Measurements from ENCODE around the gene TGFB1I1.
"Not testable (repeated sequence)": the region's sequence is repeated elsewhere in the genome, so short reads cannot be mapped to it uniquely, and the experiment has no call there.

Gene TGFB1I1

GRCh38 chr16:31471875-31472708 is at the start of gene TGFB1I1:
TSS of gene TGFB1I1 (plus strand) at chr16:31472152. CDS start at chr16:31472189, 37 bp downstream.
- in situ Hi-C loops (cut with MboI; ENCODE audit: low sequenced_read_pairs) = no loop called here

GRCh38 chr16:31423241-31423640 is 48.7 kb upstream of the TGFB1I1 start:
- in situ Hi-C loops (cut with MboI; ENCODE audit: low sequenced_read_pairs) = no loop called here

DNA sequence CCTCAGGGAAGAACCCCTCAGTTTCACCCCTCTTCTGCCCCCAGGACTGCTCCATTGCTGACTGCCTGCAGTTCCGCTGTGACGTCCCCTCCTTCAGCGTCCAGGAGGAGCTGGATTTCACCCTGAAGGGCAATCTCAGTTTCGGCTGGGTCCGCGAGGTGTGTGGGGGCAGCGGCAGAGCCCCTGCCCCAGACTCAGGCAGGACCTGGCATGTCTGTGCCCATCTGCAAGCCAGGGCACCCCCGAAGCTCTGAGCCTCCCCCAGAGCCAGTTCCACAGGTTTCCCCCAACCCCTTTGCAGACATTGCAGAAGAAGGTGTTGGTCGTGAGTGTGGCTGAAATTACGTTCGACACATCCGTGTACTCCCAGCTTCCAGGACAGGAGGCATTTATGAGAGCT is 48.2 kb upstream of the TGFB1I1 start:
- in situ Hi-C loops (cut with MboI; ENCODE audit: low sequenced_read_pairs) = no loop called here

DNA sequence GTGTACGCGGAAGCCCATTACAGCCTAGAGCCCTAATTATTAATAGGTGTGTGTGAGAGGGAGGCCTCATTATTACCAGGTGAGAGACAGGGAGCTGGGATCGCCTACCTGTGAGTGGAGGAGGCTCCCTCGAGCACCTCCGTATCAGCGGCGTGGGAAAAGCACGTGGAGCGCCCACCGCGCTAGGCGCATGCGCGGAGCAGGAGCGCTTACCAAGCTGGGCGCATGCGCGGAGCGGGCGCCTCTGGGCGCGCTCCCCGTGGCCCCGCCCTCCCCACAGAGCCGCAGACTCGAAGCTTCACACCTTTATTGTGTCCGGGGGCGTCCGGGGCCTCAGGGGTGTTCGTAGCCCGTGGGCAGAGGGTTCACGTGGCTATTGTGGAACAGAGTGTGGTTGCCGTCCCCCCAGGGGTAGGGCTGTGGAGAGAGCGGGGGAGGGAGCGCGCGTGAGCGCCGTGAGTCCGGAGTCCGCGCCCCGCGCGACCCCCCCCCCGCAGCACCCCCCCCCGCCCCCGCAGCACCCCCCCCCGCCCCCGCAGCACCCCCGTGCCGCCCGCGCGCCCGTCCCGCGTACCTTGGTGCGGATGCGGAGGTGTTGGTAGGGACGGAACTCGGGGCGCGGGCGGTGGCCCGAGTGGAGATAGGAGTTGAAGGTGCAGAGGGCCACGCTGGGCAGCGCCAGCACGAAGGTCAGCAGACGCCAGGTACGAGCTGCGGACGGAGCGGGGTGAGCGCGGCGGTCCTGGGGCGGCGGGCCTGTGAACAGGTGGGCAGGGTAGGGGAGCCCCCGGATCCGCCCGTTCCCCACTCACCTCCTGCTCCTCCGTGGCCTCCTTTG is 44.3 kb upstream of the TGFB1I1 start:
- in situ Hi-C loops (cut with MboI; ENCODE audit: low sequenced_read_pairs) = no loop called here

DNA sequence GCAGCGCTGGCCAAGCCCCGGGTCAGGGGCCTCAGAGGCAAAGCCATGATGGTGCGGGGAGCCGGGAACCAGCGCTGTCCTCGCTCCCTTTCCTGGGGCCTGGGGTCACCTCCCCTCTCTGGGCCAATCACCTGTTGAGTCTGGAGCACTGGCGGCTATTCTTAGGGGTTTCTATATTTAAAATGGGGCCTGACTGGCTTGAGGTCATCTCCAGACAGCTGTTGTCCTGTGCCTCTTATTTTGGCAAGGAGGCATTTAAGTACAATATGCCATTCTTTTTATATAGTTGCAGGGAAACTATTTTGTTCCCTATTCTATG is 43.7 kb upstream of the TGFB1I1 start, which contains the start of gene COX6A2:
TSS of gene COX6A2 (minus strand) at position 82 of the 319 bp plus-strand sequence. CDS start at position 47, 35 bp downstream.
- in situ Hi-C loops (cut with MboI; ENCODE audit: low sequenced_read_pairs) = no loop called here

GRCh38 chr16:31428638-31429247 is 43.2 kb upstream of the TGFB1I1 start:
- in situ Hi-C loops (cut with MboI; ENCODE audit: low sequenced_read_pairs) = no loop called here

DNA sequence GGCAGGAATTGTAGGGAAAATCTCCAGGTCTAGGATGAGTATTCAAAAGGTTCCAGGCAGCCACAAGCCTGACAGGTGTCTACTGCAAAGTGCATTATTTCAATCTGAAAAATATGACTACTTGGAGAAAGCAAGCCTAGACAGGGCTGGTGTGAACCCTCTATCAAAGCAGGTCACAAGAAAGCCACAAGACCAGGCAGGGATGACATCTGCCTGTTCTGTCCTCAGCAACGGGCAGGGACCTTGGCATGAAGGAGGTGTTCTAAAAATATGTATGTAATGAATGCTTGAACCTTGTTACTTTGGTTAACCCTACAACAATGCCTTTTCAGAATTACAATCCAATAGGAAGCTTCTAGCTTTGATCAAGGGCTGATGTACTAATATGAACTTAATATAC is 42.6 kb upstream of the TGFB1I1 start:
- in situ Hi-C loops (cut with MboI; ENCODE audit: low sequenced_read_pairs) = no loop called here

DNA sequence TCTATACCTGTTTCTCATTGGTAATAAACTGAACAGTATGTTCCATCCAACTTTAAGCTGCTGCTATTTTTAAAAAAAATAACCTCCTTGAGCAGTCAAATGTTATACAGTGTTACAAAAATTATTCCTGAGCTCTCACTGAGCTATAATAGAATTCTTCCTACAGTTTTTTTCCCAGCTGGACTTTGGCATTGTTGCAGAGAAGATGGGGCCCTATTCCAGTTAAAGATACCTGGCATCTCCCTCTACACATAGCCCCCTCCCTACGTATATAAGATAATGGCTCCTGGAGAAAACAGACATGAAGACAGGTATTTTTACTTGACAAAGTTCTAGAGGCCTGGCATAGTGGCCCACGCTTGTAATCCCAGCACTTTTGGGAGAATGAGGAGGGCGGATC is 42.2 kb upstream of the TGFB1I1 start:
- in situ Hi-C loops (cut with MboI; ENCODE audit: low sequenced_read_pairs) = no loop called here

DNA sequence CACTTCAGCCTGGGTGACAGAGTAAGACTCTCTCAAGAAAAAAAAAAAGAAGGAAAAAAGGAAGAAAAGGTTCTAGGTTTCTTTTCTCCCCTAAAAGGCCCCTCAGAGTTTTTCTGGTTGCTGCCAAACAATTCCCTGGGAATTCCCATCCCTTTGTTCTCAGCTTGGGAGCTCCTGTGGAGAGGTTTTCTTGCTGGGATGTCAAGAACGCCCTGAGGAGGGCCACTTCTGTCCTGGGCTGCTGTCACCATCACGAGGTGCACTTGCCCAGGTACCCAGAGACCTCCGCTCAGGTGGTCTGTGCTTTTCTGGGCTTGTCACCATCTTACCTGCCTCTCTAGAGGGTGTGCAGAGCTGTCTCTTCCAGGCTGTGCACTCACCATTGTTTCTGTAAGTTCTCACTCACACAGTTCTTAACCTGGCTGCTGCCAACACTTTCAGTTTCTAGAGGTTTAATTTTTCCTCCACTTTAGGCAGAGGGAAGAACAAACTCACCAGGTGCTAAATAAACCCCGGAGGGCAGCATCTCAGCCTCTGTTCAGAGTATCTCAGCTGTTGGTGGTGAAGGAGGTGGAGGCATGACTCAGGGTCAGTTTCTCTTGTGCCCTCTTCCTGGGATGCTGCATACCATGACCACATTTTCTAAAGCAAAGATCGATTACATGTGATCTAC is 41.4 kb upstream of the TGFB1I1 start:
- in situ Hi-C loops (cut with MboI; ENCODE audit: low sequenced_read_pairs) = no loop called here

DNA sequence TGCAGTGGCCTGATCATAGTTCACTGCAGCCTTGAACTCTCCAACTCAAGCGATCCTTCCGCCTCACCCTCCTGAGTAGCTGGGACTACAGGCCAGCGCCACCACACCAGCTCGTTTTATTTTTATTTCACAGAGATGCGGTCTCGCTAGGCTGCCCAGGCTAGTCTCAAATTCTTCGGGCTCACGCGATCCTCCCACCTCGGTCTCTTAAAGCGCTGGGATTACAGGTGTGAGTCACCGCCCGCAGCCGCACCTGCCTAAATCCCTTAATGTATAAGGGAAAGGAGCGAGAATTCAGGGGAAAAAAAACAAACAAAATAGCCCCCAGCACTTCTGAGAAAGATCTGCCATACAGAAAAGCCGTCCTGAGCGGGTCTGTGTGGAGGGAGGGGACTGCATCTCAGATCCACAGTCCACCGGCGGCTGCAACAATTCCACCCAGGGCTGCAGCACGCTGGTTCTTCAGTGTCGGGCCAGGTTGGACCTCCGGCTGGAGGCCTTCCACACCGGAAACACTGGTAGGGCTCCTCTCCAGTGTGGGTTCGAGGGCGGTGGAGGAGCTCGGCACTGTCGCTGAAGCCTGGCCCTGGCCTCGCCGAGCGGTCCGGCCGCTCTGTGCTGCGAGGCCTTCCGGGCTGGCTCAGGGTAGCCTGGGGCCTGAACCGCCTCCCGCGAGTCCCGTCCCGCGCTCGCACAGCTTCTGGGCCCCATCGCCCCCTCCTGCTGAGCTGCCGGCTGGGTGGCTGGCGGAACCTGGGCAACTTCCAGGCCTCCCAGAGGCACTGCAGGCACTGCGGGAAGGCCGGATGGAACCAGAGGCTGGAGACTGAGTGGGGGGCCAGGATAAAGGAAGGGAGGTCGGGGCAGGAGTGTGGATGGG is 36.4 kb upstream of the TGFB1I1 start:
- in situ Hi-C loops (cut with MboI; ENCODE audit: low sequenced_read_pairs) = no loop called here

DNA sequence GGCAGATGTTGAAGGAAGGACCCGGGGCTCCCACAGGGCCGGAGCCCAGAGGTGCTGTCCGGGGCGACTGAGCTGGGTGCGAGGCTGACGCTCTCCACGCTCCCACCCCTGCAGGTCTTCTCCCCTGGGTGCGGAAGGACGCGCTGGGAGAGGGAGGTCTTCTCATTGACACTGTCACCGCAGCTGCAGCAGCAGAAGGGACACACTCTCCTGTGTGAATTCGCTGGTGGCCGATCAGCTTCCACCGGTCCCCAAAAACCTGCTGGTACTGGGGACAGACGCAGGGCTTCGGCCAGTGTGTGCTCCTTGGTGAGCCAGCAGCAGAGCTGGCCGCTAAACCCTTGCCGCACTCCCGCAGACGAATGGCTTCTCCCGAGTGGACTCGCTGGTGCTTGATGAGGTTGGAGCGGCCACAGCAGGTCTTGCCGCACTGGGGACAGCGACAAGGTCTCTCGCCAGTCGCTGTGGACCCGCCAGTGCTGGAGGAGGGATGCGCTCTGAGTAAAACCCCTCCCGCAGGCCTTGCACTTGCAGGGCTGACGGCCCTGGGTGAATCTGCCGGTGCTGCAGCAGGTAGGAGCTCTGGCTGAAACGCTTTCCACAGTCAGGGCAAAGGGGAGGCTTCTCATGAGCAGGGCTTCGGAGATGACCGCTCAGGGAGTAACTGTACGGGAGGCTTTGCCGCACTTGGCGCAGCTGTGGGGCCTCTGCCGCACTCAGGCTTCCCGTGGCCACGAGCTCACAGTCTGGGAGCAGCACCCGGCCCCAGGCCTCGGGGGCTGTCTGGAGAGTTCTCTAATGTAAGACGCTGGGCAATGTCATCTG is 35.5 kb upstream of the TGFB1I1 start:
- in situ Hi-C loops (cut with MboI; ENCODE audit: low sequenced_read_pairs) = no loop called here

- in situ Hi-C loops (cut with MboI; ENCODE audit: low sequenced_read_pairs) = no loop called here
Measured at GRCh38 chr16:31438414-31438813, 33.5 kb upstream of the TGFB1I1 start.

GRCh38 chr16:31439023-31439422 is 32.9 kb upstream of the TGFB1I1 start:
- in situ Hi-C loops (cut with MboI; ENCODE audit: low sequenced_read_pairs) = not testable (repeated sequence)

DNA sequence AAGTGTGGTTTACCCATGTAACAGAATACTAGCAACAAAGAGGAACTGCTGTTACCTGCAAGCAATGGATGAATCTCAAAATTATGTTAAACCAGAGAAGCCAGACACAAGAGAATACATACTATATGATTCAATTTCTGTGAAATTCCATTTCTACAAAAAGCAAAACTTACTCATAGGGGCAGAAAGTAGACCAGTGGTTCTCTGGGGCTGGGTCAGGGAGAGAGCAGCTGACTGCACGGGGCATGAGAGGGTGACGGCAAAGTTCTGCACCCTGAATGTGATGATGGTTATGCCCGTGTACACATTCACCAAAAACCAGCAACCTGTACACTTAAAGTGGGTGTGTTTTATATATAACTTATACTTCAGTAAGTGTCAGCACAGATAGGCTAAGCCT is 32.4 kb upstream of the TGFB1I1 start:
- in situ Hi-C loops (cut with MboI; ENCODE audit: low sequenced_read_pairs) = no loop called here

- in situ Hi-C loops (cut with MboI; ENCODE audit: low sequenced_read_pairs) = no loop called here
Measured at GRCh38 chr16:31440516-31441184, 31.3 kb upstream of the TGFB1I1 start.

- in situ Hi-C loops (cut with MboI; ENCODE audit: low sequenced_read_pairs) = no loop called here
Measured at GRCh38 chr16:31441956-31442355, 30.0 kb upstream of the TGFB1I1 start.

GRCh38 chr16:31445931-31446330 is 26.0 kb upstream of the TGFB1I1 start:
- in situ Hi-C loops (cut with MboI; ENCODE audit: low sequenced_read_pairs) = not testable (repeated sequence)

GRCh38 chr16:31451201-31451600 is 20.8 kb upstream of the TGFB1I1 start:
- in situ Hi-C loops (cut with MboI; ENCODE audit: low sequenced_read_pairs) = no loop called here

Data from hTERT RPE-1 (cell line).